HG02938 (cell line): Measurements from ENCODE around the gene RPL6.

ENCODE experiments used
- ATAC-seq: cut with Tn5 transposase; IDR thresholded peaks from one replicate; pipeline ENCODE4 v1.9.1; 2021; ENCODE audit warnings: mild to moderate bottlenecking, moderate library complexity; ENCODE audit not compliant: unreplicated experiment

The RPL6 gene

DNA sequence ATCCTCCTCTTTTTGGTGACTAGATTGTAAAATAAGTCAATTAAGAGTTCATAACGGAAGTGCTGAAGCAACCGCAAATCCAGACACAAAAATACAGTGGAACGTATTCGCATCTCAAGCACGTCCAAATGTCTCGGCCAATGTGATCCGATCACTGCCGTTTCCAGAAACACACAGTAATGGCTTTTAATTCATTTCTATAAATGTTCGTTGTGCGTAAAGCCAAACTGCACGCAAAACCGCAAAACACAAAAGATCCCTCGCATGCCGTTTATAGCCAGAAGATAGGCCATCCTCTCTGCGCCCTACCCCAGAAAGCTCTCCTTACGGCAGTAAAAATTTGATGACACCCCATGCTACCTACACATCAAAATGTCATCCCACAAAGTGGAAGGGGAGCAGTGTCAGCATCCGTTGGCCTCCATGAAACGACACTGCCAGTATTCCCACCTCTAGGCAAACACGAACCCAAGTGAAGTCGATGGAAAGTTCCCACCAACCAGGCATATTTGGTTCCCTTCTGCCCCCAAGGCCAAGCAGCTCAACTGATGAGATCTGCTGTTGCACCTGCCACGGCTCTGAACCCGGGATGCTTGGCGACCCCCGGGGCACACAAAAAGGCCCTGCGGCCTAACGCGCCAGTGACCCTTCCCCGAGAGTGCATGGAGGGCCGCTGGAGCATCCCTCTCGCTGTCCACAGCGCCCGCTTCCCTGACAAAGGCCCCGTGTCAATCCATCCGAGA is 28.6 kb downstream of the RPL6 start:
- no peak for ATAC-seq

DNA sequence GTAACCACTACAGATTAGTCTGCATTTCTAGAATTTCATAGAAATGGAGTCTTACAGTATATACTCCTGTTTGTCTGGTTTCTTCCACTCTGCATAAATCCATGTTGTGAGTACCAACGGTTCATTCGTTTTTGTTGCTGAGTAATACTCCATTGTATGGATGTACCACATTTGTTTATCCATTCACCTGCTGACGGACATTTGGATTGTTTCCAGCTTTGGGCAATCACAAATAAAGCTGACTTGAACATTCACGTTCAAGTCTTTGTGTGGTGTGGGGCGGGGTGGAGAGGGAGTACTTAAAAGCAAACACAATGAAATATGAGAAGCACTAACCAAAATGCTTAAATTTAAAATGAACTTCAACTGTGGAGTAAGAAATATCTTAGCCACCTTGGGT is 34.3 kb downstream of the RPL6 start:
- ATAC-seq, result no peak

DNA sequence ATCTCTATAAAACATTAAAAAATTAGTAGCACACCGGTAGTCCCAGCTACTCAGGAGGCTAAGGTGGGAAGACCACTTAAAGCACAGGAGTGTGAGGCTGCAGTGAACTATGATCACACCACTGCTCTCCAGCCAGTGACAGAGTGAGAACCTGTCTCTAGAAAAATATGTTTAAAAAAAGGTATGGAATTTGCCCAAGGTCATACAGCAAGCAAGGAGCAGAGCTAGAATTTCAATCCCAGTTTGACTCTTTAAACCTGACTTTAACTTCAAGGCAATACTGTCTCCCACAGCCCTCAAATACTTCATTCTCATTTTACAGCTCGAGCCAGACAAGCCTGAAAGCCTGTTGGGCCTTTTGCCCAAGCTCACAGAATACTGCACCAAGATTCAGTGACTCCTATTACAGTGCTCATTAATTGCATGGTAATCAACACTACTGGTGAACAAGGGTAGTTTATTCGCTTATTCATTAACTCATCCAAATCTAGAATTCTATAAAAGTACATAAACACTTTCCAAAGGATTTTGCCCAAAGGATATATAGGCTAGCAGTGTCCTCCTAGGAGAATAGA is 35.2 kb downstream of the RPL6 start:
- no peak for ATAC-seq

DNA sequence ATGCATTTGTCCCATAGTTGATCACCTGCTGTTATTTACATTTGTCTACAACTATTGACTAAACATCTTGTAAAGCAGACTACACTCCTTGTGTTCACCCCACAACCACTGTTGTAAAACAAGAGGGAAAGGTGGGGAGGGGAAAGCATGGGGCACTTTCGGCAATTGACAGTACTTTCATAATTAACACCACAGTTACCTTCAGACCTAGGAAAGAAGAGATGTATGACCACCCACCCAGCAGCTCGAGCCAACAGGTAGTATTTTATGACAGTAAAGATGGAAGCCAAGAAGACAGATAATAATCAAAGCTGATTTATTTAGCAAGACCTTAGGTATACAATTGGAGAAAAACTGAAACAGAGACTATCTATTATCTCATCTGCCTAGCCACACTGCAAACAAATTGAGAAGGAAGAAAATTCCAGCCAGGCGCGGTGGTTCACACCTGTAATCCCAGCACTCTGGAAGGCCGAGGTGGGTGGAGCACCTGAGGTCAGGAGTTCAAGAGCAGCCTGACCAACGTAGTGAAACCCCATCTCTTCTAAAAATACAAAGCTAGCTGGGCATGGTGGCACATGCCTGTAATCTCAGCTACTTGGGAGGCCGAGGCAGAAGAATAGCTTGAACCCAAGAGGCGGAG is 38.4 kb downstream of the RPL6 start:
- ATAC-seq, result no peak

DNA sequence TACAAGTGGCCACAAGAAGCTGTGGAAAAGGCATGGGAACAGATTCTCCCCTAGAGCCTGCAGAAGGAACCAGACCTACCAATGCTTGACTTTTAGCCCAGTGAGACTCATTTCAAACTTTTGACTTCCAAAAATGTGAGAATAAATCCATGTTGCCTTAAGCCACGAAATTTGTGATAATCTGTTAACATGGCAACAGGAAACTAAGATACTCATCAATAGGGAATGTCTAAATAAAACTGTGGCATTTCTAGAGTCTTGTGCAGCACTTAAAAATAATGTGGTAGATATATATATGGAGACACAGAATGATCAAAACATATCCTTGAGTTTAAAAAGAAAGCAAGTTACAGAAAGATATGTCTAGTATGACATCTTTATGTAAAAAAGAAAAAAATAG is 39.2 kb downstream of the RPL6 start:
- ATAC-seq, result no peak

DNA sequence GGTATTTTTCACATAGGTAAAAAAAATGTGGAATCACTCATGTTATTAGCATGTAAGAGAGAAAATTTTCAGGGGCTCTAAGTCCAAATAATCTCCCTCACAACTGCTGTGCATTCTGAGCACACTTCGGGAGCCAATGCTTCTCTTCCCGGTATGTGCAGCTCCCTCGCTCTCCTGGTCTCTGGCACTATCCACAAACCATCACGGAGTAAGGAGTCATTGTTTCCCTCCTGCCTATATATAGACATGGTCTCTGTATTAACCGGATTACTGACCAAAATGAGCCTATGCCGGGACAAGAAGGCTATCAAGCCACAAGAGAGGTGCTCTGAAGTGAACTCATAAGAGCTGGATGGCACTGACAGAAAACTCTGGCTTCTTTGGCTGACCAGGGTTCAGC is 40.5 kb downstream of the RPL6 start:
- no peak for ATAC-seq

DNA sequence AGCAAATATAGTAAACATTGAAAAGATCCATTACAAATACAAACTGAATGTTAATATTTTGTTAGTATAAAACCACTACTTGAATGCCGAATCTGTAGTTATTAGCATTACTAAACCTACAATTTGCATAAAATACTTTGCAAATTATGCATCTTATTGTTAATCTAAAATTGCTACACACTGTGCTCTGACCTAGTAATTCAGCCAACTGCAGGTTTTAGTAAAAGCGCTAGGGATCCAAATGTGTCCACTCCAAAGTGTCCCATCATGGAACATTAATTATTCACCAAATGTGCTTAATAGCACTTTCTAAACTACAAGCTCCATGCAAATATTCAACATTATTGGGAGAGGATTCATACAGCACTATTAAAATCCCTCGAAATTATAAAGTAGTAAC is 41.4 kb downstream of the RPL6 start:
- no peak for ATAC-seq

DNA sequence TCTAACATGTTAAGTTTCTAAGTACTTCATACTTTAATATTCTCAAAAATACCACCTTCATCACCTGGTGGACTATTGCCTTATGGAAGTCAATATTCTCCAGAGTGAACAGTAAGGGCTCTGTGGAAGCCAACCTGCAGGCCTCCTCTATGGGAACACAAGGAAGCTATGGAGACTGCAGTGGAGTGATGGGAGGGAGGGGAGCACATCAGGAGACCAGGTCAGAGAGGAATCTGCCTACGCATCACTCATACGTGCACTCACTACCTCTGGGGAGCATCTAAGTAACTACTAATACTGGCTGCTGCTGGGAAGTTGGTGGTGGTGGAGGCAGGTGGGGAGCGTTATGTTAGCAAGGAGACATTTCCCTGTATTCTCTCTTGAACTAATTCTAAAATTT is 47.1 kb downstream of the RPL6 start:
- ATAC-seq, result no peak

DNA sequence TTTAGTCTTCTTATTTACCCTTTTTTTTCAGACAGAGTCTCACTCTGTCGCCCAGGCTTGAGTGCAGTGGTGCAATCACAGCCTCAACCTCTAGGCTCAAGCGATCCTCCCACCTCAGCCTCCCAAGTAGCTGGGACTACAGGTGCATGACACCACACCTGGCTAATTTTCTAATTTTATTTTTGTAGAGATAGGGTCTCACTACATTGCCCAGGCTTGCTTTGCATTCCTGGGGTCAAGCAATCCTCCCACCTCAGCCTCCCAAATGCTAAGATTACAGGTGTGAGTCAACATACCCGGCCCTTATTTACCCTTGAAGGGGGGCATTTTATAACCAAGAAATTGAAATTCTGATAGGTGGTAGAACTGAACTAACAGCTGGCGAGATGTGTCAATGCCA is 48.1 kb downstream of the RPL6 start:
- no peak for ATAC-seq

DNA sequence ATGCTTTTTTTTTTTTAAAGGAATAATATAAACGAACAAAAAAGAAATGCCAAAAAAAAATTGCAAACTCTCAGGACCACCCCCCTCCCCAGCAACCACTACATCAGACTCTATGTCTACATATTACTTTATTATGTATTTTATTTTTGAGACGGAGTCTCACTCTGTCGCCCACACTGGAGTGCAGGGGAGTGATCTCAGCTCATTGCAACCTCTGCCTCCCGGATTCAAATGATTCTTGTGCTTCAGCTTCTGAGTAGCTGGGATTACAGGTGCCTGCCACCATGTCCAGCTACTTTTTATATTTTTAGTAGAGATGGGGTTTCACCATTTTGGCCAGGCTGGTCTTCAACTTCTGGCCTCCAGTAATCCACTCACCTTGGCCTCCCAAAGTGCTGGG is 50.1 kb downstream of the RPL6 start:
- ATAC-seq, result no peak

DNA sequence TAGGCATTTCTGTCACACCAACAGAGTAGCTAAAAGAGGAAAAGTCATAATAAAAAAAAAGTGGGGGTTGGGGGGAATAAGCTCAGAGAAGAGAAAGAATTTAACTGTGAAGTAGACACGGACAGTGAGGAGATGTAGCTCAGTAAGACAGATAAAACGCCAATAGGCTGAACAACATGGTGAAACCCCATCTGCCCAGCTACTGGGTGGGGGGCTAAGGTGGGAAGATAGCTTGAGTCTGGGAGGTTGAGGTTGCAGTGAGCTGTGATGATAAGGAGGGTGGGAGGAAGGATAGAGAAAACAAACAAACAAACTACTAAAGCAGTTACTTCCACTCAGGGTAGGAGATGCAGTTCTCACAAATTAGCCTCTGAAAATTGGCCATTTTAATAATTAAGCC is 52.2 kb downstream of the RPL6 start:
- ATAC-seq, result no peak
